HCT116 (cell line): ENCODE results near the gene SOST. TPM values are rescaled to one million over a fixed set of nuclear protein-coding genes. Genes with fewer than 3 reads are reported as not detected.

Experiments
- ATAC-seq: fragments of 200-7000 bp; cut with Tn5 transposase; 2 replicates; pipeline ENCODE4 v1.9.1; 2020; ENCODE audit warnings: mild to moderate bottlenecking, moderate library complexity
- BruUV-seq: library from RNA; stranded (reverse); fragments of 400-500 nt; replicated peaks from 2 replicates; lab custom pipeline; 2021; lab: Mats Ljungman, UMichigan
- CTCF ChIA-PET: fragments of 300-600 bp; sonication (Branson Sonifier 250); formaldehyde crosslinking; loops from one replicate; lab custom pipeline; 2021; ENCODE audit warnings: antibody characterized with exemption; lab: Charles Lee
- POLR2A ChIA-PET: fragments of 300-600, 350-600 bp; sonication (Branson Sonifier 250); formaldehyde crosslinking; loops from one replicate; lab custom pipeline; 2021; ENCODE audit warnings: antibody characterized with exemption; lab: Charles Lee
- RAD21 ChIA-PET, 2 experiments: fragments of 300-600 bp; sonication (Branson Sonifier 250); formaldehyde crosslinking; loops; one replicate each; lab custom pipeline; 2023; ENCODE audit warnings: low total read pairs in 2 of 2; ENCODE audit not compliant: uncharacterized antibody in 2 of 2, unreplicated experiment in 2 of 2, low non-redundant PET in 1 of 2; lab: Charles Lee
- DNase-seq: peaks from one replicate; pipeline ENCODE4 v3.0.0-alpha.2; 2010; ENCODE audit warnings: low read depth, low spot score
- H2AFZ ChIP-seq: fragments of 200-600 bp; shearing (Covaris generic), sonication (generic); 2 replicates; pipeline ENCODE4 v1.6.1; 2017; ENCODE audit warnings: low read depth, mixed run types, mixed read lengths, antibody characterized with exemption, low read length; ENCODE audit not compliant: poor library complexity, severe bottlenecking
- H3K27ac ChIP-seq: 2 replicates; pipeline ENCODE4 v1.5.1; 2012; ENCODE audit warnings: low read depth, low read length
- H3K27me3 ChIP-seq: fragments of 200-600 bp; sonication (generic); 2 replicates; pipeline ENCODE4 v1.6.1; 2016; ENCODE audit warnings: mixed run types, low read length, mixed read lengths; ENCODE audit not compliant: insufficient read depth
- H3K36me3 ChIP-seq, 2 experiments: fragments of 200-500 bp in 1 of 2; fragments of 200-600 bp in 1 of 2; sonication (Bioruptor generic) in 1 of 2; sonication (generic) in 1 of 2; 2 replicates each; pipeline versions ENCODE4 v1.5.1 to v1.6.1; 2014 to 2016; ENCODE audit warnings: low read length in 2 of 2, inconsistent platforms in 1 of 2, mixed read lengths in 1 of 2, mixed run types in 1 of 2; ENCODE audit not compliant: insufficient read depth in 2 of 2, control insufficient read depth in 1 of 2
- H3K4me1 ChIP-seq, 2 experiments: fragments of 200-600 bp in 1 of 2; sonication (generic) in 1 of 2; 2 replicates each; pipeline versions ENCODE4 v1.5.1 to v1.6.1; 2012 to 2017; ENCODE audit warnings: low read length in 2 of 2, inconsistent platforms in 1 of 2, mild to moderate bottlenecking in 1 of 2, mixed read lengths in 1 of 2, mixed run types in 1 of 2, moderate library complexity in 1 of 2; ENCODE audit not compliant: insufficient read depth in 2 of 2, control insufficient read depth in 1 of 2
- H3K4me2 ChIP-seq: fragments of 200-600 bp; sonication (generic); 2 replicates; pipeline ENCODE4 v1.6.1; 2017; ENCODE audit warnings: mixed run types, low read length, mixed read lengths
- H3K4me3 ChIP-seq, 2 experiments: fragments of 200-600 bp in 1 of 2; sonication (generic) in 1 of 2; replicated peaks in 1 of 2; 2 replicates each; pipeline ENCODE4 v1.5.1; 2011 to 2016; ENCODE audit warnings: low read length in 2 of 2, control low read depth in 1 of 2, low read depth in 1 of 2, mild to moderate bottlenecking in 1 of 2, mixed read lengths in 1 of 2, mixed run types in 1 of 2
- H3K79me2 ChIP-seq: fragments of 200-600 bp; sonication (generic); 2 replicates; pipeline ENCODE4 v1.6.1; 2017; ENCODE audit warnings: mild to moderate bottlenecking, mixed run types, low read length, moderate library complexity, mixed read lengths; ENCODE audit not compliant: insufficient read depth
- H3K9ac ChIP-seq: fragments of 200-600 bp; sonication (generic); 2 replicates; pipeline ENCODE4 v1.6.1; 2016; ENCODE audit warnings: low read length, mixed read lengths
- H3K9me2 ChIP-seq: fragments of 200-600 bp; sonication (generic), shearing (Covaris generic); 2 replicates; pipeline ENCODE4 v1.6.1; 2017; ENCODE audit warnings: mixed run types, mild to moderate bottlenecking, moderate library complexity; ENCODE audit not compliant: insufficient read depth
- H3K9me3 ChIP-seq, 2 experiments: fragments of 200-500 bp in 1 of 2; fragments of 200-600 bp in 1 of 2; sonication (Bioruptor generic) in 1 of 2; sonication (generic) in 1 of 2; 2 replicates each; pipeline ENCODE4 v1.6.1; 2014 to 2017; ENCODE audit warnings: low read length in 2 of 2, mixed read lengths in 2 of 2, inconsistent platforms in 1 of 2, low read depth in 1 of 2, mild to moderate bottlenecking in 1 of 2, mixed run types in 1 of 2, moderate library complexity in 1 of 2; ENCODE audit not compliant: control insufficient read depth in 1 of 2, insufficient read depth in 1 of 2
- H4K20me1 ChIP-seq: fragments of 200-600 bp; sonication (generic), shearing (Covaris generic); 2 replicates; pipeline ENCODE4 v1.6.1; 2017; ENCODE audit warnings: mixed run types, mild to moderate bottlenecking, moderate library complexity; ENCODE audit not compliant: insufficient read depth
- ATF3 ChIP-seq: IDR thresholded peaks from 2 replicates; pipeline ENCODE4 v1.6.1; 2012
- CBX3 ChIP-seq: IDR thresholded peaks from 2 replicates; pipeline ENCODE4 v1.6.1; 2012; ENCODE audit warnings: low read depth
- CEBPB ChIP-seq: IDR thresholded peaks from 2 replicates; pipeline ENCODE4 v1.6.1; 2012; ENCODE audit warnings: low read depth
- CTCF ChIP-seq, 3 experiments: fragments of 200-600 bp in 1 of 3; sonication (generic) in 1 of 3; IDR thresholded peaks in 2 of 3; conservative IDR thresholded peaks in 1 of 3; 2 replicates each; pipeline ENCODE4 v1.5.1; 2012 to 2017; ENCODE audit warnings: low read depth in 2 of 3, low read length in 2 of 3, antibody characterized with exemption in 1 of 3, borderline replicate concordance in 1 of 3, control low read depth in 1 of 3, mild to moderate bottlenecking in 1 of 3, mixed read lengths in 1 of 3, mixed run types in 1 of 3, moderate library complexity in 1 of 3; ENCODE audit not compliant: insufficient read depth in 1 of 3
- EGR1 ChIP-seq: IDR thresholded peaks from 2 replicates; pipeline ENCODE4 v1.6.1; 2012; ENCODE audit warnings: low read depth
- ELF1 ChIP-seq: IDR thresholded peaks from 2 replicates; pipeline ENCODE4 v1.6.1; 2012; ENCODE audit warnings: low read depth, borderline replicate concordance
- EZH2 ChIP-seq: fragments of 200-600 bp; sonication (generic); IDR thresholded peaks from 2 replicates; pipeline ENCODE4 v1.6.1; 2017; ENCODE audit warnings: antibody characterized with exemption, mixed run types
- MAX ChIP-seq: IDR thresholded peaks from 2 replicates; pipeline ENCODE4 v1.6.1; 2012
- RAD21 ChIP-seq: IDR thresholded peaks from 2 replicates; pipeline ENCODE4 v1.6.1; 2012; ENCODE audit warnings: low read depth, mild to moderate bottlenecking
- SP1 ChIP-seq: IDR thresholded peaks from 2 replicates; pipeline ENCODE4 v1.6.1; 2012; ENCODE audit warnings: low read depth
- SRF ChIP-seq: IDR thresholded peaks from 2 replicates; pipeline ENCODE4 v1.6.1; 2012; ENCODE audit warnings: low read depth
- TCF7L2 ChIP-seq: IDR thresholded peaks from 2 replicates; pipeline ENCODE4 v1.7.0; 2011; ENCODE audit warnings: borderline replicate concordance, inconsistent platforms; ENCODE audit not compliant: insufficient read depth, insufficient read length; ENCODE audit errors: extremely low read depth
- YY1 ChIP-seq: IDR thresholded peaks from 2 replicates; pipeline ENCODE4 v1.6.1; 2011; ENCODE audit warnings: low read length, low read depth, moderate library complexity, mild to moderate bottlenecking; ENCODE audit not compliant: insufficient replicate concordance; ENCODE audit errors: extremely low read depth
- intact Hi-C: fragments of 100-400 bp; cut with micrococcal nuclease; formaldehyde crosslinking; loops from 2 replicates; pipeline ENCODE4 v1.10.0; 2022
- total RNA-seq: library from RNA; stranded (reverse); gene quantifications from one replicate; pipeline ENCODE4 v1.2.1, GENCODE V29; 2021; ENCODE audit not compliant: unreplicated experiment
- TF ChIP-seq, protein P1 (sequence below): IDR thresholded peaks from 2 replicates; pipeline ENCODE4 v1.6.1; 2011; ENCODE audit warnings: mild to moderate bottlenecking, low read length, moderate library complexity; ENCODE audit not compliant: insufficient replicate concordance; ENCODE audit errors: extremely low read depth

Gene SOST
- total RNA-seq, 1 experiment from 2014 or later, result not detected

- no peaks in the 10 kb centered on the region for H3K27me3 ChIP-seq
- no TSS peak for BruUV-seq
- peaks cover 20 to 38% of the 10 kb centered on the region in 2 experiments for H3K36me3 ChIP-seq
- intact Hi-C loops, result no loop called here
- H3K9me2 ChIP-seq, result no peaks in the 10 kb centered on the region
- ATAC-seq (no peak), DNase-seq (no peak)
- no peaks in the 10 kb centered on the region for H3K79me2 ChIP-seq
- CTCF ChIA-PET, result no interaction called here
- H3K27ac ChIP-seq, result no peak overlapping the region
- H3K9me3 ChIP-seq, result no peaks in the 10 kb centered on the region
- H3K4me1 ChIP-seq, result no peaks in the 10 kb centered on the region
- H3K4me2 ChIP-seq, result no peak overlapping the region
- H4K20me1 ChIP-seq, result no peaks in the 10 kb centered on the region
- no peak for TF ChIP-seq EZH2
- TF ChIP-seq RAD21, result no peak
- no peak for TF ChIP-seq ELF1
- no peak for TF ChIP-seq MAX
- no peak for TF ChIP-seq CEBPB
- no peak for TF ChIP-seq EGR1
- no peak for TF ChIP-seq TCF7L2
- TF ChIP-seq SRF, result no peak
- TF ChIP-seq, protein P1, sequence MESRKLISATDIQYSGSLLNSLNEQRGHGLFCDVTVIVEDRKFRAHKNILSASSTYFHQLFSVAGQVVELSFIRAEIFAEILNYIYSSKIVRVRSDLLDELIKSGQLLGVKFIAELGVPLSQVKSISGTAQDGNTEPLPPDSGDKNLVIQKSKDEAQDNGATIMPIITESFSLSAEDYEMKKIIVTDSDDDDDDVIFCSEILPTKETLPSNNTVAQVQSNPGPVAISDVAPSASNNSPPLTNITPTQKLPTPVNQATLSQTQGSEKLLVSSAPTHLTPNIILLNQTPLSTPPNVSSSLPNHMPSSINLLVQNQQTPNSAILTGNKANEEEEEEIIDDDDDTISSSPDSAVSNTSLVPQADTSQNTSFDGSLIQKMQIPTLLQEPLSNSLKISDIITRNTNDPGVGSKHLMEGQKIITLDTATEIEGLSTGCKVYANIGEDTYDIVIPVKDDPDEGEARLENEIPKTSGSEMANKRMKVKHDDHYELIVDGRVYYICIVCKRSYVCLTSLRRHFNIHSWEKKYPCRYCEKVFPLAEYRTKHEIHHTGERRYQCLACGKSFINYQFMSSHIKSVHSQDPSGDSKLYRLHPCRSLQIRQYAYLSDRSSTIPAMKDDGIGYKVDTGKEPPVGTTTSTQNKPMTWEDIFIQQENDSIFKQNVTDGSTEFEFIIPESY, result no peak
- TF ChIP-seq CTCF (IDR thresholded peaks at IDR 0.05 in 2 of 3, conservative IDR thresholded peaks at IDR 0.05 in 1 of 3; ENCODE audit: borderline replicate concordance in 1 of 3, insufficient read depth in 1 of 3, low read depth in 2 of 3, low read length in 2 of 3), result no peak
- no peak for TF ChIP-seq SP1
- TF ChIP-seq CBX3, result no peak
- TF ChIP-seq YY1, result no peak
- no peak for TF ChIP-seq ATF3
- RAD21 ChIA-PET, result no interaction called here
- POLR2A ChIA-PET, result no interaction called here
- no peak overlapping the region for H3K4me3 ChIP-seq
- H2AFZ ChIP-seq, result no peak overlapping the region
- no peak overlapping the region for H3K9ac ChIP-seq
Observed at GRCh38 chr17:43769426-43769825, 10.8 kb upstream of the SOST start.
